CD14-positive monocyte (primary cell): Measurements from ENCODE around the gene STARD4. TPM values are rescaled to one million over a fixed set of nuclear protein-coding genes. Genes with fewer than 3 reads are reported as not detected.

Experiments
- DNase-seq, 3 donors: peaks; one replicate each; pipeline ENCODE4 v3.0.0-alpha.2; 2011 to 2022
- H2AFZ ChIP-seq: 2 replicates; pipeline ENCODE4 v1.6.0; 2012; ENCODE audit warnings: mild to moderate bottlenecking, low read depth, low read length, inconsistent platforms; ENCODE audit not compliant: insufficient read depth, poor library complexity, severe bottlenecking
- H3K27ac ChIP-seq, 2 donors: 1 replicate in 1 of 2; 2 replicates in 1 of 2; pipeline ENCODE4 v1.5.1; 2012 to 2013; ENCODE audit warnings: low read length in 2 of 2, control low read depth in 1 of 2, inconsistent platforms in 1 of 2, low read depth in 1 of 2, mild to moderate bottlenecking in 1 of 2
- H3K27me3 ChIP-seq, 2 donors: one replicate each; pipeline versions ENCODE4 v1.6.0 to v1.6.1; 2011 to 2013; ENCODE audit warnings: low read length in 2 of 2; ENCODE audit not compliant: control insufficient read depth in 2 of 2, insufficient read depth in 2 of 2
- H3K36me3 ChIP-seq, 2 donors: replicated peaks in 1 of 2; 1 replicate in 1 of 2; 2 replicates in 1 of 2; pipeline versions ENCODE4 v1.5.1 to v1.6.1; 2012 to 2013; ENCODE audit warnings: low read length in 2 of 2, control low read depth in 1 of 2, inconsistent platforms in 1 of 2, mild to moderate bottlenecking in 1 of 2; ENCODE audit not compliant: insufficient read depth in 2 of 2, control insufficient read depth in 1 of 2
- H3K4me1 ChIP-seq, 2 donors: 1 replicate in 1 of 2; 2 replicates in 1 of 2; pipeline versions ENCODE4 v1.5.1 to v1.6.1; 2012 to 2013; ENCODE audit warnings: low read length in 2 of 2, control low read depth in 1 of 2, inconsistent platforms in 1 of 2, mild to moderate bottlenecking in 1 of 2, moderate library complexity in 1 of 2; ENCODE audit not compliant: insufficient read depth in 2 of 2, control insufficient read depth in 1 of 2
- H3K4me2 ChIP-seq: replicated peaks from 2 replicates; pipeline ENCODE3; 2012; ENCODE audit warnings: low read length, moderate library complexity, mild to moderate bottlenecking; ENCODE audit not compliant: poor library complexity, severe bottlenecking; ENCODE audit errors: extremely low read depth
- H3K4me3 ChIP-seq, 3 experiments: fragments of 200-600 bp in 1 of 3; sonication (generic) in 1 of 3; replicated peaks in 1 of 3; 1 replicate in 2 of 3; 2 replicates in 1 of 3; pipeline ENCODE4 v1.5.1; 2011 to 2013; ENCODE audit warnings: low read length in 3 of 3, mild to moderate bottlenecking in 3 of 3, control low read depth in 2 of 3, low read depth in 2 of 3, inconsistent platforms in 1 of 3, moderate library complexity in 1 of 3
- H3K79me2 ChIP-seq: 2 replicates; pipeline ENCODE4 v1.6.0; 2012; ENCODE audit warnings: mild to moderate bottlenecking, control low read depth, inconsistent platforms, low read length, moderate library complexity; ENCODE audit not compliant: insufficient read depth
- H3K9ac ChIP-seq: 2 replicates; pipeline ENCODE4 v1.6.0; 2017; ENCODE audit warnings: low read length, mild to moderate bottlenecking; ENCODE audit not compliant: insufficient read depth, poor library complexity, severe bottlenecking
- H3K9me3 ChIP-seq, 2 donors: replicated peaks in 1 of 2; 1 replicate in 1 of 2; 2 replicates in 1 of 2; pipeline versions ENCODE4 v1.5.1 to v1.6.1; 2012 to 2013; ENCODE audit warnings: low read length in 2 of 2, control low read depth in 1 of 2; ENCODE audit not compliant: control insufficient read depth in 1 of 2, insufficient read depth in 1 of 2
- H4K20me1 ChIP-seq: 2 replicates; pipeline ENCODE4 v1.6.0; 2012; ENCODE audit warnings: mild to moderate bottlenecking, low read length, control low read depth, moderate library complexity; ENCODE audit not compliant: insufficient read depth
- H3K27ac Mint-ChIP-seq, 7 donors: one replicate each; pipeline ENCODE4 v1.8.0; 2020; ENCODE audit warnings: mild to moderate bottlenecking in 7 of 7, mixed read lengths in 7 of 7, moderate library complexity in 6 of 7, inconsistent platforms in 2 of 7
- H3K27me3 Mint-ChIP-seq, 3 donors: one replicate each; pipeline ENCODE4 v1.8.0; 2021 to 2022; ENCODE audit warnings: low read depth in 3 of 3, mild to moderate bottlenecking in 3 of 3, mixed read lengths in 3 of 3, moderate library complexity in 3 of 3, inconsistent platforms in 1 of 3
- H3K36me3 Mint-ChIP-seq, 2 donors: one replicate each; pipeline ENCODE4 v1.8.0; 2020; ENCODE audit warnings: mixed read lengths in 2 of 2, inconsistent platforms in 1 of 2, mild to moderate bottlenecking in 1 of 2
- H3K4me1 Mint-ChIP-seq: one replicate; pipeline ENCODE4 v1.8.0; 2020; ENCODE audit warnings: mild to moderate bottlenecking, mixed read lengths
- H3K4me3 Mint-ChIP-seq, 2 donors: one replicate each; pipeline ENCODE4 v1.8.0; 2020; ENCODE audit warnings: mild to moderate bottlenecking in 2 of 2, mixed read lengths in 2 of 2, moderate library complexity in 1 of 2
- H3K9me3 Mint-ChIP-seq, 7 donors: one replicate each; pipeline ENCODE4 v1.8.0; 2020 to 2022; ENCODE audit warnings: mixed read lengths in 7 of 7, mild to moderate bottlenecking in 6 of 7, moderate library complexity in 6 of 7, inconsistent platforms in 2 of 7
- CTCF ChIP-seq: fragments of 200-600 bp; IDR thresholded peaks from one replicate; pipeline ENCODE4 v1.8.0; 2022; ENCODE audit warnings: antibody characterized with exemption, mild to moderate bottlenecking
- WGBS: methylation state at CpG from one replicate; pipeline ENCODE4 v1.1.5; 2013; ENCODE audit warnings: missing lambda C conversion rate; ENCODE audit not compliant: insufficient coverage; 5-methylcytosine and 5-hydroxymethylcytosine counted together
- intact Hi-C, 2 donors: fragments of 100-400 bp; cut with micrococcal nuclease; formaldehyde crosslinking; loops; one replicate each; pipeline versions ENCODE4 v1.15.0 to v1.15.1; 2023
- polyA plus RNA-seq, 3 donors: library from polyadenylated mRNA; depleted of rRNA in 1 of 3; unstranded in 2 of 3; stranded (reverse) in 1 of 3; fragments of 300-500 nt in 2 of 3; fragments of >200 nt in 1 of 3; fragmentation: Illumina TruSeq in 2 of 3; gene quantifications; 1 replicate in 2 of 3; 2 replicates in 1 of 3; pipeline ENCODE4 v1.2.3, GENCODE V29; 2012 to 2021

The STARD4 gene
- polyA plus RNA-seq, 3 donors = 6.4 to 7.7 (median 6.7) TPM

DNA sequence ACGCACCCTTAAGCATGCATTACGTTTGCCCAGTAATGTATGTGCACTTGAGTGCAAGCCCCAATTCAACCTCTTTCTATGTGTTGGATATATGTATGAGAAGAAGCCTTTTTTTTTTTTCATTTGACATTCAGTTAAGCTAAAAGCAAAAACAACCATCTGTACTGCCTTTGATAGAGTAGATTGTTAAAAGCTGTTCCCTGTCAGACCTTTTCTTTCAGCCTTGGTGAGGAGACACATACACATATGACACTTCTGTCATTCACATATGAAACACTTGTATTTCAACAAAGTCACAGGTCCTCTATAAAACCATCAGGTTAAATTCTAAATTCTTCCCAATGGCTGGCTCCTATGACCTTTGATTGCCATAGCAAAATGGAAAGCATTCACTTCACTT is 40.2 kb upstream of the STARD4 start:
- Mint-ChIP-seq H3K36me3 (no peaks in the 10 kb centered on the region), H3K4me3 (no peak overlapping the region), H3K4me1 (peaks cover 30% of the 10 kb centered on the region), H3K9me3 (peaks cover 0 to 4% (median 0%) of the 10 kb centered on the region in 7 donors), H3K27ac (no peak overlapping the region), H3K27me3 (no peaks in the 10 kb centered on the region)
- peak overlapping the region; percentile 8 for H2AFZ ChIP-seq
- H3K4me3 ChIP-seq = no peak overlapping the region
- H4K20me1 ChIP-seq = no peaks in the 10 kb centered on the region
- H3K4me1 ChIP-seq = peaks cover 19 to 34% of the 10 kb centered on the region in 2 donors
- intact Hi-C loops = loop anchor here in 1 of 2 donors (5.0 to 10.0 kb wide), 2 partner anchors 202 to 595 kb away; partner anchors contain the start of gene NREP
- H3K27me3 ChIP-seq = no peaks in the 10 kb centered on the region
- H3K9ac ChIP-seq = no peak overlapping the region
- H3K9me3 ChIP-seq = no peaks in the 10 kb centered on the region
- H3K27ac ChIP-seq = no peak overlapping the region
- no peak for DNase-seq
- no peak overlapping the region for H3K4me2 ChIP-seq
- 90% methylated on average over 2 of the region's 2 CpGs for WGBS
- TF ChIP-seq CTCF = no peak
- no peaks in the 10 kb centered on the region for H3K36me3 ChIP-seq
- H3K79me2 ChIP-seq = no peaks in the 10 kb centered on the region

DNA sequence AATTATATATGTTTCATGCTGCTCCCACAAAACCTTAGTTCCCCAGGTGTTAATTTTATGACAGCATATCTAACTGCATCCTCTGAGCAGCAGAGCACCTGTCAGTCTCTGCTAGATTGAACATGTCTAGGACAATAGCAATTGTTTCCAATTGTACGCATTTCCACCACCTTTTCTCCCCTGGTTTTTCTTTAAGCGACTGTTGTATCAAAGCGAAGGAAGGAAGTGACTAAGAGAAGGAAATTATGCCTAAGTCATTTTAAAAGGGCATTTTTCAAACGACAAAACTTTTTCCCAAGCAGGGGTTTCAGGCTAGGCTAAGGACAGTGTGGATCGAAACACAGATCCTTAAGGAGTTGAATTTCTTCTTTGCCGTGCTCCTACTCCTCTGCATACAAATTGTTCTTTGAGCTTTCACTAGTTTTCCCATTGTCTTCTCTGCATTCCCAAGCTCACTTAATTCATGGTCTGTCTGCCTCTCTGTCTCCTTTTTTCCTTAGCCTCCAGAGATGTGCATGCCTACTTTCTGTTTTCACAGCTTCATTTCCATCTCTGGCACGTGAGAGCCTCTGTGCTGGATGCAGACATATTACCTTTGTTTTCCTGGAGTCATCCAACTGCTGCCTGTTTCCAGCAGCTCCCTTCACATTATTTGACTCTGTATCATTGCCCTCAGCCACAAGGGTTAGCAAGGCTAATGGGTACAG is 39.4 kb upstream of the STARD4 start:
- H3K9me3 Mint-ChIP-seq = peaks cover 0 to 4% (median 0%) of the 10 kb centered on the region in 7 donors
- intact Hi-C loops = loop anchor here in 1 of 2 donors (5.0 to 10.0 kb wide), 2 partner anchors 203 to 596 kb away; partner anchors contain the start of gene NREP
- no peak for TF ChIP-seq CTCF
- peaks cover 22% of the 10 kb centered on the region for H3K4me1 Mint-ChIP-seq
- Histone ChIP-seq H3K27me3 (no peaks in the 10 kb centered on the region), H3K9ac (no peak overlapping the region), H2AFZ (no peak overlapping the region), H3K9me3 (no peaks in the 10 kb centered on the region), H3K79me2 (no peaks in the 10 kb centered on the region), H4K20me1 (no peaks in the 10 kb centered on the region), H3K36me3 (no peaks in the 10 kb centered on the region), H3K4me3 (peak overlapping the region in 1 of 3 experiments; percentile 19), H3K27ac (peak overlapping the region in 1 of 2 donors; percentile 35), H3K4me1 (peaks cover 19 to 27% of the 10 kb centered on the region in 2 donors), H3K4me2 (peak overlapping the region; percentile 9)
- peak overlapping the region in 3 of 7 donors; percentile 21 to 66 (median 55) for H3K27ac Mint-ChIP-seq
- DNase-seq = peak in 2 of 3 donors; percentile 19 to 37
- H3K27me3 Mint-ChIP-seq = peaks cover 0 to 2% (median 0%) of the 10 kb centered on the region in 3 donors
- peak overlapping the region in 1 of 2 donors; percentile 18 for H3K4me3 Mint-ChIP-seq
- H3K36me3 Mint-ChIP-seq = no peaks in the 10 kb centered on the region
- 26% methylated on average over 5 of the region's 7 CpGs for WGBS
